GM19324 (cell line): ENCODE measurements around the gene FAM135A.
"Not testable (repeated sequence)": the region's sequence is repeated elsewhere in the genome, so short reads cannot be mapped to it uniquely, and the experiment has no call there.

Source experiments
- ATAC-seq: cut with Tn5 transposase; IDR thresholded peaks from one replicate; pipeline ENCODE4 v1.9.1; 2021; ENCODE audit warnings: mild to moderate bottlenecking, moderate library complexity; ENCODE audit not compliant: unreplicated experiment, low FRiP score

The FAM135A gene

GRCh38 chr6:70601014-70601413, 187.7 kb downstream of the FAM135A start:
- no peak for ATAC-seq

GRCh38 chr6:70604254-70604653, 190.9 kb downstream of the FAM135A start:
- no peak for ATAC-seq

GRCh38 chr6:70607371-70607770, 194.1 kb downstream of the FAM135A start:
- ATAC-seq, result not testable (repeated sequence)

DNA sequence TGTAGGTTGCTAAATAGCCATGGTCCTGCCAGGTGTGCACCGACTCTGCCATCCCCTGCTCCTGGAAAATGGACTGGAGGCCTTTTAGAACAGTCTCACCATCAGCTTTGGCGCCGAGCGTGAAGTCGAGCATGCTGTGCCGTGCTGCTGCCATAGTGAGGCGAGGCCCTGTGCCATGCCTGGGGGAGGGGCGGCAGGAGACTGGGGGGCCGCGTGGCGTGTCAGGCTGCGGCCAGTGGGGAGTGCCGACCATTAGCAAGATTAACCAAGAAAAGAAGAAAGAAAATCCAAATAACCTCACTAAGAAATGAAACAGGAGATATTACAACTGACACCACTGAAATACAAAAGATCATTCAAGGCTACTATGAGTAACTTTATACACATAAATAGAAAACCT, 195.9 kb downstream of the FAM135A start:
- not testable (repeated sequence) for ATAC-seq
